ENCODE data around the gene MBD6. TPM values are rescaled to one million over a fixed set of nuclear protein-coding genes. Genes with fewer than 3 reads are reported as not detected.
"Not testable (repeated sequence)": the region's sequence is repeated elsewhere in the genome, so short reads cannot be mapped to it uniquely, and the experiment has no call there.

The MBD6 gene
- total RNA-seq, 4 donors from 2014 or later = 23.0 to 49.2 (median 40.9) TPM

DNA sequence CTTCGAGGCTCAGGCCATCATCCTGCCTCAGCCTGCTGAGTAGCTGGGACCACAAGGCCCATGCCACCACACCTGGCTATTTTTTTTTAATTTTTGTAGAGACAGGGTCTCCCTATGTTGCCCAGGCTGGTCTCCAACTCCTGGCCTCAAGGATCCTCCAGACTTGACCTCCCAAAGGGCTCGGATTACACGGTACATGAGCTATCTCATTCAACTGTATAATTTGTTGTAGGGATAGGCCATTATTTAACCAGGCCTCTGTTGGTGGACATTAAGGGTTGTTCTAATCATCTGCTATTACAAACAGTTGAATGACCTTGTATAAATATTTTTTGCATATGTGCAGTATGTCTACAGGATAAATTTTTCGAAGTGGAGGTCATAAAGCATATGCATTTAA, 36.2 kb downstream of the MBD6 start:
- DNase-seq (ENCODE audit: low spot score in 2 of 2) = no peak
- no peak overlapping the region for H3K27ac ChIP-seq
- no peaks in the 10 kb centered on the region for H3K4me1 ChIP-seq
- H3K27me3 ChIP-seq = no peaks in the 10 kb centered on the region
- H3K36me3 ChIP-seq = no peaks in the 10 kb centered on the region
- H3K4me3 ChIP-seq = no peak overlapping the region
- no peaks in the 10 kb centered on the region for H3K9me3 ChIP-seq
- no peak for TF ChIP-seq EP300 (IDR thresholded peaks at IDR 0.05)
- no peak for TF ChIP-seq POLR2A (IDR thresholded peaks at IDR 0.05)
- TF ChIP-seq, protein P1, sequence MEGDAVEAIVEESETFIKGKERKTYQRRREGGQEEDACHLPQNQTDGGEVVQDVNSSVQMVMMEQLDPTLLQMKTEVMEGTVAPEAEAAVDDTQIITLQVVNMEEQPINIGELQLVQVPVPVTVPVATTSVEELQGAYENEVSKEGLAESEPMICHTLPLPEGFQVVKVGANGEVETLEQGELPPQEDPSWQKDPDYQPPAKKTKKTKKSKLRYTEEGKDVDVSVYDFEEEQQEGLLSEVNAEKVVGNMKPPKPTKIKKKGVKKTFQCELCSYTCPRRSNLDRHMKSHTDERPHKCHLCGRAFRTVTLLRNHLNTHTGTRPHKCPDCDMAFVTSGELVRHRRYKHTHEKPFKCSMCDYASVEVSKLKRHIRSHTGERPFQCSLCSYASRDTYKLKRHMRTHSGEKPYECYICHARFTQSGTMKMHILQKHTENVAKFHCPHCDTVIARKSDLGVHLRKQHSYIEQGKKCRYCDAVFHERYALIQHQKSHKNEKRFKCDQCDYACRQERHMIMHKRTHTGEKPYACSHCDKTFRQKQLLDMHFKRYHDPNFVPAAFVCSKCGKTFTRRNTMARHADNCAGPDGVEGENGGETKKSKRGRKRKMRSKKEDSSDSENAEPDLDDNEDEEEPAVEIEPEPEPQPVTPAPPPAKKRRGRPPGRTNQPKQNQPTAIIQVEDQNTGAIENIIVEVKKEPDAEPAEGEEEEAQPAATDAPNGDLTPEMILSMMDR (IDR thresholded peaks at IDR 0.05) = no peak
- 83 to 85% methylated on average over 4 of the region's 4 CpGs for WGBS, 2 donors

DNA sequence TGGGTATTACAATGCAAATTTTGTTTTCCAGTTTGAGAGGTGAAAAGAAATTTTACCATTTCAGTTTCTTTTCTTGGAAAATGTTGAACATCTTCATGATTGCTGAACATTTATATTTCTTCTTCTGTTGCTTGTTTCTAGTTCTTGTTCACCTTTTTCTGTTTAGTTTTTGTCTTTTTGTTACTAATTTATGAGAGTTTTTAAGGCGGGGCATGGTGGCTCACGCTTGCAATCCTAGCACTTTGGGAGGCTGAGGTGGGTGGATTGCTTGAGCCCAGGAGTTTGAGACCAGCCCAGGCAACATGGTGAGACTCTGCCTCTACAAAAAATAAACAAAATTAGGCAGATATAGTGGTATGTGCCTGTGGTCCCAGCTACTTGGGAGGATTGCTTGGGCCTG, 37.9 kb downstream of the MBD6 start:
- Histone ChIP-seq H3K4me1 (no peaks in the 10 kb centered on the region), H3K9me3 (no peaks in the 10 kb centered on the region), H3K4me3 (no peak overlapping the region), H3K27ac (no peak overlapping the region), H3K36me3 (peaks cover 0 to 4% (median 0%) of the 10 kb centered on the region in 3 donors), H3K27me3 (peaks cover 0 to 5% of the 10 kb centered on the region in 2 donors)
- WGBS, 2 donors = 91 to 93% methylated on average over 2 of the region's 2 CpGs
- TF ChIP-seq POLR2A (IDR thresholded peaks at IDR 0.05) (no peak), EP300 (IDR thresholded peaks at IDR 0.05) (no peak)
- TF ChIP-seq, protein P1 (IDR thresholded peaks at IDR 0.05) = no peak
- DNase-seq (ENCODE audit: low spot score in 2 of 2) = no peak

DNA sequence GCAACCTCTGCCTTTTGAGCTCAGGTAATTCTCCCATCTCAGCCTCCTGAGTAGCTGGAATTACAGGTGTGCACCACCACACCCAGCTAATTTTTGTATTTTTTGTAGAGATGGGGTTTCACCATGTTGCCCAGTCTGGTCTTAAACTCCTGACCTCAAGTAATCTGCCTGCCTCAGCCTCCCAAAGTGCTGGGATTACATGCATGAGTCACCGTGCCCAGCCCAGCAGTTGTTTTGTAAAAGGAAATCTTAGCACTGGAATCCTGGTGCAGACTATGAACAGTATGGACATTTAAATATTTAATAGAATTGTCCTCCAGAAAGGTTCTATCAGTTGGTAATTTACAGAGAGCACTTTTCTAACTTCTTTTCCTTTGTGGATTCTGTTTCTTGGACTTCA, 38.5 kb downstream of the MBD6 start:
- not testable (repeated sequence) for H3K36me3 ChIP-seq; H3K4me1 ChIP-seq; H3K4me3 ChIP-seq; DNase-seq (ENCODE audit: low spot score in 2 of 2); H3K9me3 ChIP-seq; H3K27ac ChIP-seq; H3K27me3 ChIP-seq
- 55 to 76% methylated on average over 1 of the region's 1 CpG for WGBS, 2 donors

DNA sequence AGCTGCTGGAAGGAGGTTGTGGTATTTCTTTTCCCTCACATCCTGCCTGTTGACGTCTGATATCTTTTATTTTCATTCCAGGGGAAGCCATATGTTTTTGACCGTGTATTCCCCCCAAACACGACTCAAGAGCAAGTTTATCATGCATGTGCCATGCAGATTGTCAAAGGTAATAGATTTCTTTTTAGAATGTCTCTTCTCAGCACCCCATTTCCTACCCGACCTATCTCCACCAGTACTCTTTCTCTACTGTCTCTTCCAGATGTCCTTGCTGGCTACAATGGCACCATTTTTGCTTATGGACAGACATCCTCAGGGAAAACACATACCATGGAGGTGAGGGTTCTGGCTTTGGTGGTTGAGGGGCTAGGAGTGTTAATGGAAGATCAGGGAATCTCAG, 40.7 kb downstream of the MBD6 start:
- peaks cover 0 to 14% of the 10 kb centered on the region in 2 donors for H3K27me3 ChIP-seq
- H3K27ac ChIP-seq = no peak overlapping the region
- no peaks in the 10 kb centered on the region for H3K9me3 ChIP-seq
- DNase-seq (ENCODE audit: low spot score in 2 of 2) = no peak
- no peak overlapping the region for H3K4me3 ChIP-seq
- WGBS, 2 donors = 66 to 68% methylated on average over 4 of the region's 4 CpGs
- H3K4me1 ChIP-seq = no peaks in the 10 kb centered on the region
- peaks cover 0 to 4% (median 0%) of the 10 kb centered on the region in 3 donors for H3K36me3 ChIP-seq
- TF ChIP-seq, protein P1 (IDR thresholded peaks at IDR 0.05) = no peak
- TF ChIP-seq EP300 (IDR thresholded peaks at IDR 0.05) (no peak), POLR2A (IDR thresholded peaks at IDR 0.05) (no peak)

DNA sequence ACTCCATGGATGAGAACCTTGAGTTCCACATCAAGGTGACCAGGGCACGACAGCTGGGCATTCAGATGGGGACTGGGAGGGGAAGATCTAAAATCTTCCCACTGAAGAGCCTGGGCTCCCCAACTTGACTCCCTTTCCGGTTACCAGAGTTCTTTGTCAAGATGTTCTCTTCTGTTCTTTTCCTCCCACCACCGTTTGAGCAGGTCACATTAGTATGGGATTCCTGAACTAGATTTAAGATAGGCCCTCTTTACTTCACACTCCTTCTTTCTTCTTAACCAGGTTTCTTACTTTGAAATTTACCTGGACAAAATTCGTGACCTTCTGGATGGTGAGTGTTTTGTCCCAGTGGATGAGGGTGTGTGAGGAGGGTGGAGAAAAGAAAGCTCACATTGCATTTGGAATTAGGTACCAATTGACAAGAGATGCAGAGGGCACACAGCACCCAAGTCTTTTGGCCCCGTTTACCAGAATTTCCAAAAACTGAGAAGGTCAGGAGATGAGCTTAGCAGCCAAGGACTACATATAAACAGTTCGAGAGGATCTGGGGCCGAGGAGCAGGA, 41.6 kb downstream of the MBD6 start:
- TF ChIP-seq, protein P1 (IDR thresholded peaks at IDR 0.05) = no peak
- TF ChIP-seq EP300 (IDR thresholded peaks at IDR 0.05) (no peak), POLR2A (IDR thresholded peaks at IDR 0.05) (no peak)
- Histone ChIP-seq H3K4me1 (no peaks in the 10 kb centered on the region), H3K27me3 (peaks cover 0 to 17% of the 10 kb centered on the region in 2 donors), H3K36me3 (peaks cover 0 to 4% (median 0%) of the 10 kb centered on the region in 3 donors), H3K27ac (no peak overlapping the region), H3K9me3 (no peaks in the 10 kb centered on the region), H3K4me3 (no peak overlapping the region)
- DNase-seq (ENCODE audit: low spot score in 2 of 2) = no peak
- WGBS, 2 donors = 81 to 83% methylated on average over 7 of the region's 7 CpGs

DNA sequence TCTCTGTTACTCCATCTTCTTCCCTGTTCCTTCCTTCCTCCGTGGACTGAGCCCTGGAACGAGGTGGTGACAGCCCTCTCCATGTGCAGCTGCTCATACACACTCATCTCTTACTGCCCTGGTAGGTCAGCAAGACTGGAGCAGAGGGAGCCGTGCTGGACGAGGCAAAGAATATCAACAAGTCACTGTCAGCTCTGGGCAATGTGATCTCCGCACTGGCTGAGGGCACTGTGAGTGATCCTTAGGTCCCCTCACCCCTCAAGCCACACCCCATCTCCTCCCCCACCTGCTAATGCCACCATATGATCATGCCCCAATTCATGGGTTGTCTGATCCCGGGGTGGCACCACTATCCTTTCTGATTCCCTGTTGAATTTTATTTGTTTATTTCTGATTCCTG, 46.2 kb downstream of the MBD6 start:
- WGBS, 2 donors = 74 to 79% methylated on average over 6 of the region's 6 CpGs
- no peaks in the 10 kb centered on the region for H3K4me1 ChIP-seq
- H3K27me3 ChIP-seq = peaks cover 0 to 17% of the 10 kb centered on the region in 2 donors
- TF ChIP-seq POLR2A (IDR thresholded peaks at IDR 0.05) = no peak
- TF ChIP-seq, protein P1 (IDR thresholded peaks at IDR 0.05) = no peak
- TF ChIP-seq EP300 (IDR thresholded peaks at IDR 0.05) = no peak
- H3K27ac ChIP-seq = no peak overlapping the region
- peaks cover 0 to 4% (median 0%) of the 10 kb centered on the region in 3 donors for H3K36me3 ChIP-seq
- no peak for DNase-seq (ENCODE audit: low spot score in 2 of 2)
- no peak overlapping the region for H3K4me3 ChIP-seq
- H3K9me3 ChIP-seq = no peaks in the 10 kb centered on the region
